AG08396 (cell line): ENCODE results near the gene THEMIS2.

Source experiments
- DNase-seq: peaks from one replicate; pipeline ENCODE4 v3.0.0; 2012; ENCODE audit warnings: low spot score, mixed read lengths

The THEMIS2 gene

DNA sequence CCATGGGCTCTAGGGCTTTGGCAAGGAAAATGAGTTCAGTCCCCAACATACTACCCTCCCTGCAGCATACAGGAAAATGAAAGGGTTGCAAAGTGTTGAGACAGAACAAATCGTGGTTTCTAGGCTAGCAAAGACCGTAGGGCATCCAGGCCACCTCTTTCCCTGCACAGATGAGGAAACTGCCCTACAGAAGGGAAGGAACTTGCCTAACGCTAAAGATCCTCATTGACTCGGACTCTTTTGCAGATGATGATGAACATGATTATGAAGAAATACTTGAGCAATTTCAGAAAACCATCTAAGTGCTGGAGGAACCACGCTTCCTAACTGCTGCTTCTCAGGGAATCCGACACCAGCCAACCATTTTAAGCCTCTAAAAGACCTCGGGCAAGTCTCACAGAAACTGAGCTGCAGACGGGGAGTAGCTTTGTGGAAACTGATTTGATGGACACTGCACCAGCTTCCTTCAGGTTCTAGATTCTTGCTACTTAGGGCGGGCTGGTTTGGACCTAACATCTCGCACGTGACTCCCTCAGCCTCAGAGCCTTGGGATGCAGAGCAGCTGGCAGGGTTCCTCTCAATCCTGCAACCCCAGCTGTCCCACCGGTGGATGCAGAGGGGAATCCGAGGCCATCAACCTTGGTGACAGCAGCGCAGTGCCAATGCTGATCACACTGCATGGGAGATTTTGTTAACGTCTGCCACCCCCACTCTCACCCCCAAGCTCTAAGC is 13.4 kb downstream of the THEMIS2 start:
- no peak for DNase-seq

DNA sequence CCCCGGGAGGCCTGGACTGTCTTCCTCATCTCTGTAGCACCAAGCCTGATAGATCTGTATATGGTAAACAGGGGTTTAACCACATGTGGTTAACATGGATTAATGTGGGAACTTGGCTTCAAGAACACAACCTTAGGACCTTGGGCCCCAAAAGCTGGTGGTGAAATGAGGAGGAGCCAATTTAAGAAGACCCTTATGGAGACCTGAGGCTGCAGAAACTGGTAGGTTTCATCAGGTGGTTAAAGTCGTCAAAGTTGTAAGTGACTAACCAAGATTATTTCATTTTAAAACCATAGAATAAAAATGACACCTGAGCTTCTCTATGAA is 14.0 kb downstream of the THEMIS2 start:
- no peak for DNase-seq

DNA sequence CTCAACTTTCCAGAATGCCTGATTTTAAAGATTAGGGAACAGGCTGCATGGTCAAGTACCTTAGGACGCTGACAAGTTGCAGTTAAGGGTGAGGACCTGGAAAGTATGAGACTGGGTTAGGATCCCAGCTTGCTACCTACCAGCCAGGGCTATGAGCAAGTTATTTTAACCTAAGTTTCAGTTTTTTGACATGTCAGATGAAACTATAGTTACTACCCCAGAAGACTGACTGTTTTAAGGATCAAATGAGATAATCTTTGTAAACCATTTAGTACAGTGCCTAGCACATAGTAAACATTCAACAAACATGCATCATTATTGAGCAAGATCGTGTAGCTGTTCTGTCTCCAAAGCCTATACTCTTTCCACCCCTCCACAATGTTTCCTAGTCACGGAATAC is 14.4 kb downstream of the THEMIS2 start:
- no peak for DNase-seq

DNA sequence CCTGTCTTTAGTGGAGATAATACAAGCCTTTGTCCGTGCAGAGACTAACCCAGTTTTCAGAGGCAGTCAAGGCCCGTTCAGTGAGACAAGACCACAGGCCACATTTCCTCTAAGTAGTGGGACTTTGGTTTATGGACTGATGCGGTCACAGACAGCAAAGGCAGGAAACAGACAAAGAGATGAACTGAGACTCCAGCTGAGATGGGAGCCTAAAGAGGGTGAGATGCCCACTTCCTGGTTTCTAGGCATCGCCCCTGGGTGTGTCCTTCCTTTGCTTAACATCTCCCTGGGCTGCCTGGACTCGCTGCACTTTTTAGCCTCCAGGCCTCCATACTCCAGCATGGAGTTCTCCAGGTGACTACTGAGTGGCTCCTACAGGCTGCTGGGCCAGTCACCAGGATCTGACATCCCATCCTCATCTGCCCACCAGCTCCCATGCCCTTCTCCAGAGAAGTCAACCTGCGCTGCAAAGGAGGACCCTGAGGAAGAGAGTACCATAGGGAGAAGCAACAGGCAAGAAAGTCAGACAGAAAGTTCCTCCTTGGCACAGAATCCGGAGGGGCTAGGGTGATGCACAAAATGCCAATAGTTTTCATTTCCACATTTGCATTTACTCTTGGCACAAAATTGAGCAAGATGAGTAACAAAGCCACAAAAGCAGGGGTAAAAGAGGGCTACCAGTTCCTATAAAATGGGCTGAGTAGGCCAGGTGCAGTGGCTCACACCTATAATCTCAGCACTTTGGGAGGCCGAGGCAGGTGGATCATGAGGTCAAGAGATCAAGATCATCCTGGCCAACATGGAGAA is 15.1 kb downstream of the THEMIS2 start:
- no peak for DNase-seq

DNA sequence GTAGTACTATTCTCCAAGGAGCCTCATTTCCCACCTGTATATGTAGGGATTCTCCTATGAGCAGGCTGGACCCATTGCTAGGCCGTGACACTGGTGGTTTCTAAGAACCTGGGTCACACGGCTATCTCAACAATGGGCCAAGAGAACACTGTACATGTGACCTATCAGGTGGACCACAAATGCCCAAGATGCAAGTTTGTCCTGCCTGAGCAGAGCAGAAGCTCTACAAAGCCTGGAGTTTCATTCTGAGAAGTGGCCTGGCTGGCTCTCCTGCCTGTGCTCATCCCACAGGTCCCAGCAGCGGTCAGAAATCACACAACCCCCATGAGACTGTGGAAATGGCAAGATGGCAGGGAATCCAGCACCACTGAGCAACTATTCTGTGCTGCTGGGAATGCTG is 17.2 kb downstream of the THEMIS2 start:
- DNase-seq = no peak

DNA sequence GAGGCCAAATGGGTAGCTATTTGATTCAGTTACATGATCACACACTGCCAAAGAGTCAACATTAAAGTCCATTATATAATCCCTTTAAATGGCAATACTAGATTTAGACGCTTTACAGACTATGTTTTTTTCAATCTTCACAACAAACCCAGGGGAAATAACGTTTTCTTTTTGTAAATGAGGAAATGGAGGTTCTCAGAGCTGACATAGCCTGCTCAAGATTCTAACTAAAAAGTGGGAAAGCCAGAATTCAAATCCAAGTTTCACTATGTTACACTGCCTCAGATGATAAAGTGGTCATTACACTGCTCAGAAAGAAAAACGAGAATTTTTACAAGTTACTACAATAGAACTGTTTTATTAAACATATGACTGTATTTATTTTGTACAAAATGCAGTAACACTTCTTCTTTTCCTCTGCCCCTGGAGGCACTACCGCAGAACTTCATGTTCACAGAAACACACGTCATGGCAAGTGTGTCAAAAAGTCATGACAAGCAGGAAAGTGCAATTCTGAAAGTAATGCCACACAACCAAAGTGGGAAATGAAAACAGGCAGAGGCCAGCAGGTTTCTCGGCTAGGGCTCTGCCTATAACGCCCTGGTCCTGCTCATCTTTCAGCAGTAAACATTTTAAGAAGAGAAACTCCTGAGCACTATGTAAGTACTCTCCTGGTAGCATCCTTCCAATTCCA is 19.0 kb downstream of the THEMIS2 start:
- DNase-seq = no peak

DNA sequence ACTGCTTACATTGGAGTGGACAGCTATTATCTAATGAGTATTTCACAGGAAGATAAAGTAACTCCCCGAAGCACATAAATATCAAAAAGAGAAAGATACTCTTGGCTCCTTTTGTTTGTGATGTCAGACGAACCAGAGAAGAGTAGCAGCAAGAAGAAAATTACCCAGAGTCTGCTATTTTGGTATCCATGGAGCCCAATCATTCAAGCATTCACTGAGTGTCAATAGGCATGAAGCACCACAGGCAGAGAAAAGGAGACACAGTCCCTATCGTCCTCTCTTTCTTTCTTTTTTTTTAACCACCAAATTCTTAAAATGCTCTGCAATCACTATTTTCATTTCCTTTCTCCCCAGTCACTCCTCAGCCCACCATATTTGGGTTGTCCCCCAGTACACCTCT is 22.2 kb downstream of the THEMIS2 start:
- no peak for DNase-seq

DNA sequence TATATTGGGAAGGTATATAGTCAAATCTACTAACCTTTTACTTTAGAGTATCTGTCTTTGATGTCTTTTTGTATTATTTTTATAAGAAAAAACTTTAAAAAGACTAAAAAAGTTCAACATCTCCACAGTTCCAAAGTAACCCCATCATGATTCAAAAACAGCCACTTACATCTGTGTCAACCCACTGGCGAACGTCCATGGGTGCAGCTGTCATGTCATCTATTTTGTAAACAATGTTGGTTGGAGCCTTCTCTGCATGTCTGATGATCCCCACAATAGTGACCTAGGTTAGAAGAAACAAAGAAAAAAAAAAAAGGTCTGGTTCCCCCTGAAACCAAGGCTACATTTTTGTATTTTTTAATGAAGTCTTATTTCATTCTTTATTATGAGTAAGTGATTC is 34.4 kb downstream of the THEMIS2 start:
- no peak for DNase-seq

DNA sequence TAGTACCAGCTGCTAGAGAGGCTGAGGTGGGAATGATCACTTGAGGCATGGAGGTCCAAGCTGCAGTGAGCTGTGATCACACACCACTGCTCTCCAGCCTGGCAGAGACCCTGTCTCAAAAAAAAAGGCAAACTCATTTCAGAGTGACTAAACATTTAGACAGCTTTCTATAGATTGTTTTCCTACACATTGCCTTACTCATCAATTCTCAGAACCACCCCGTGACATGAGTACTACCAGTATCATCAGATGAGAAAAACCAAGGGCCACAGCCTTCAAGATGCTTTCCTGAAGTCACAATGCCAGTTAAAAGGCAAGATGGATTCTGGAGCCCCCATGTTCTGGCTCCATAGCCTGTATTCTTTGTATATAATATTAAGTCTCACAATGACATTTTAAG is 40.1 kb downstream of the THEMIS2 start:
- DNase-seq = no peak

DNA sequence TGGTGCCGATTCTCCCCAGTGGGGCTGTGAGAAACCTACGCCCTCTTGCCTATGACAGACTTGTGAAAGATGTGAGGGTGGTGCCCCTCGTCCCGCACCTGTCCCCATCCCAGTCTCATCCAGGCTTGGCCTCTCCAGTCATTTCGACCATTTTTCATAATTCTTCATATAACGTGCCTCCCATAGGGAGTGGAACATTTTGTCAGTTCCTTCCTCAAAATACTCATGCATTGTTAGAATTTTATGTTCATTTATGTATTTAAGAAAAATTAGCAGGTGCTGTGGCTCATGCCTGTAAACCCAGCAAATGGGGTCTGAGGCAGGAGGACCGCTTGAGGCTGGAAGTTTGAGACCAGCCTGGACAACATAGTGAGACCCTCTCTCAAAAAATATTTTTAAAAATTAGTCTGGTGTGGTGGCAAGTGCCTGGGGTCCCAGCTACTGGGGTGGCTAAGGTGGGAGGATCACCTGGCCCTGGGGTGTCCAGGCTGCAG is 42.8 kb downstream of the THEMIS2 start:
- no peak for DNase-seq

DNA sequence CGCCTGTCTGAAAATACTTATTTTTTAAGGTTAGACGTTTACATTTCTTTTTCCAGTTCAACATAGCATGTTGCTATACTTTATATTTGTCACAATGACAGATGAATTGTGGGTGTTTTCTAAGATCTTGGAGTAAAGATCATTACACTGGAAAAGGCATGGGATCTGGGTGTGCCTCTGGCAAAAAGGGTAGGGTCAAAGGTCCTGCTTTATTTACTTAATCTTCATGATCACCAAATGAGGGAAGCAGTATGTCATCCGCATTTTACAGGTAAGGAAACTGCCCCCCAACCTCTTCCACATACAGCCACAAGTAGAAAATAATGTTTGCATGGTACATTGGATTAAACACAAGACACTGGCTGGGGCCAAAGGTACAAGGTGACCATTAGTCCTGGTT is 49.9 kb downstream of the THEMIS2 start:
- no peak for DNase-seq

DNA sequence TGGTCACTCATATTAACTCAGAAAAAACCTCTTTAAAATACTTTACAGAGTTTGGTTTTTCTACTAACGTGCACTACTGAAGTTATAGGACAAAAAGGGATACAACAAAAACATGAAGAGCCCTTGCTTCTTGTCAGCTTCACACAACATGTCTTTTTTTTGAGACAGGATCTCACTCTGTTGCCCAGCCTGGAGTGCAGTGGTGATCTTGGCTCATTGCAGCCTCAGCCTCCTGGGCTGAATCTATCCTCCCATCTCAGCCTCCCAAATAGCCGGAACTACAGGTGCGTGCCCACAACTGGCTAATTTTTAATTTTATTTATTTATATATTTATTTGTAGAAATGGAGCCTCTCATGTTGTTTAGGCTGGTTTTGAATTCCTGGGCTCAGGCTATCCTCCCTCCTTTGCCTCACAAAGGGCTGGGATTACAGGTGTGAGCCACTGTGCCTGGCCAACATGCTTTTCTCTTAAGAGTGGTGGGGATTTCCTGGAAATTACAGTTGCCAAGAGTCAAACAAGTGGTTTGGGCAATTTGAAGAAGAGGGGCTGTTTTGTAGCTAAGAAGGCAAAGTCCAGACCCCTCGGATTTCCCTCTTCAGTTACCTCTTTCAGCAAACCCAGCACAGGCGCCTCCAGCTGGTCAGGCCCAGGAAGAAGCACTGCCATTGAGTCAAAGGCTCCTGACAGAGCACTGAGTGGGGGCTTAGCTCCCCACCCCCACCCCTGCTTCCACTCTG is 56.0 kb downstream of the THEMIS2 start:
- DNase-seq = no peak

DNA sequence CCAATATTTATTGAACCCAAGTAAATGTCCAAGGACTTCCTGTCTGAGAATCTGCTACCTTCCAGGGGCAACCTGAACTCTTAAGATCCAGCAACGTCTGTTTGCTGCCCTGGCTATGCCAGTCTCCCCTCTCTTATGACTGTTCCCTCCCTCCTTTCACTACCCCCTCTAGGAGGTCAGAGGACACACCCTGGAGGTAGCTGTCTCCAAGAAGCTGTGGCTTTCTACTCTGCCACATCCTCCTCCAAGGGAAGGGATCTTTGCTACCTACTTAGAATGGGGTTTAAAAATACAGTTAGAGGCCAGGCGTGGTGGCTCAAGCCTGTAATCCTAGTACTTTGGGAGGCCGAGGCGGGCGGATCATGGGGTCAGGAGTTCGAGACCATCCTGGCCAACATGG is 58.8 kb downstream of the THEMIS2 start:
- DNase-seq = no peak

DNA sequence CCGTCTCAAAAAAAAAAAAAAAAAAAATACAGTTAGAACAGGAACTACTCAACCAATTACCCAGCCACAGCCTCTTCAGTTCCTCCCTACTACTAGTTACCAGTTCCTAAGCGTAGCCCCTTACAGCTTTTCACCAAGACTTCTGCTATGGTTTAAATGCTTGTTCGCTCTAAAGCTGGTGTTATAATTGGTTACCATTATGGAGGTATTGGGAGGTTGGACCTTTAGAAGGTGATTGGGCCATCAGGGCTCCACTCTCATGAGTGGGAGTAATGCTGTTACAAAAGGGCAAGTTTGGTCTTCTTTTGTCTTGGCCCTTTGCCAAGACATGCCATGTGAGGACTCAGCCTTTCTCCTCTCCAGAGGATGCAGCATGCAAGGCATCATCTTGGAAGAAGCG is 59.4 kb downstream of the THEMIS2 start:
- no peak for DNase-seq

DNA sequence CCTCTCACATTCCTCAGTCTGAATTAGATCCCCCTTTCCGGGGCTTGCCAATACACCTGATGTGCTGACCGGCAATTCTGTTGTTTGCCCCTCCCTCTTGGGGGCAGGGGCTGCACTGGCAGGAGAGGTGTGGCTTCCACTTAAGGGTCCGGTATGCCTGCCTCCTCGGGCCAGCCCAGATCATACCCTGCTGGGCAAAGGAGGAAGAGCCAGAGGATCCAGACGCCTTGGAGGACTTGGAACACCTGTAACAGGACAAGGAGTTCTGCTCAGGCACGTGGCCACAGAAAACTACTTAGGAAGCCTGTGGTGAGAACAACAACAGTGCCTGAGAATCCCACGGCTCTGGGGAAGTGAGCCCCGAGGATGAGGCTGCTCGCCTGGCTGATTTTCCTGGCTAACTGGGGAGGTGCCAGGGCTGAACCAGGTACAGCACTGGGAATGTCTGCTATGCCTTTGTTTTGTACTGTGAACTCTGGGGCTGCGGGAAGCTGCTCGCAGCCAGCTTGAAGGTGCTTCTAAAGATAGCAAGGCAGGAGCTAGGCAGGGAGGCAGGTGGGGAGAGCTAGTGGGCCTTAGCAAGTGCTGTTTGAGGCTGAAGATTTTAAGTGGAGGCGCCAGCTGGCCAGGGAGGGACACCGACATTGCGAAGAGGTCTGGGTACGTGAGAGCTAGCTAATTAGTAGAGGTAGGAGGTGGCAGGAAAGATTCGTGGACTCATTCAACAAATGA is 62.6 kb downstream of the THEMIS2 start, which contains the start of gene SMPDL3B:
Gene SMPDL3B (plus strand): TSS at position 183 of the 732 bp plus-strand sequence. CDS start 184 bp downstream, at position 367.
- no peak for DNase-seq

DNA sequence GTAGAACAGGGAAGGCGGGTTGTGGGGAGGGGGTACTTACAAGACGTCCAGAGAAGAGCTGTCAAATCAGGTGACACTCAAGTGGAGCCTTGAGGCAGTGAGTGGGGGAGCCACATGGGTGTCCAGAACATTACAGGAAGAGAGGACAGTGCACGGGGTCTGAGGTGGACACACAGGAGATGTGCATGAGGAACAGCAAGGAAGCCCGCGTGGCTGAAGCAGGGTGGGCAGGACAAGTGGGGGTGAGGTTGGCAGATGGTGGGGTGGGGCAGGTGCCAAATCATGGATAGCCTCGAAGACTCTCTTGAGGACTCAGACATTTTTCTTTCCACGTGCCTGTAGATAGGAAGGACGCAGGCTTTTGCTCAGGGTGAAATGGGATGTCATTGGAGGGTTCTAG is 63.4 kb downstream of the THEMIS2 start:
- no peak for DNase-seq
